ENCODE data around the gene PFKFB3.
"Not testable (repeated sequence)": the region's sequence is repeated elsewhere in the genome, so short reads cannot be mapped to it uniquely, and the experiment has no call there.

Gene PFKFB3

DNA sequence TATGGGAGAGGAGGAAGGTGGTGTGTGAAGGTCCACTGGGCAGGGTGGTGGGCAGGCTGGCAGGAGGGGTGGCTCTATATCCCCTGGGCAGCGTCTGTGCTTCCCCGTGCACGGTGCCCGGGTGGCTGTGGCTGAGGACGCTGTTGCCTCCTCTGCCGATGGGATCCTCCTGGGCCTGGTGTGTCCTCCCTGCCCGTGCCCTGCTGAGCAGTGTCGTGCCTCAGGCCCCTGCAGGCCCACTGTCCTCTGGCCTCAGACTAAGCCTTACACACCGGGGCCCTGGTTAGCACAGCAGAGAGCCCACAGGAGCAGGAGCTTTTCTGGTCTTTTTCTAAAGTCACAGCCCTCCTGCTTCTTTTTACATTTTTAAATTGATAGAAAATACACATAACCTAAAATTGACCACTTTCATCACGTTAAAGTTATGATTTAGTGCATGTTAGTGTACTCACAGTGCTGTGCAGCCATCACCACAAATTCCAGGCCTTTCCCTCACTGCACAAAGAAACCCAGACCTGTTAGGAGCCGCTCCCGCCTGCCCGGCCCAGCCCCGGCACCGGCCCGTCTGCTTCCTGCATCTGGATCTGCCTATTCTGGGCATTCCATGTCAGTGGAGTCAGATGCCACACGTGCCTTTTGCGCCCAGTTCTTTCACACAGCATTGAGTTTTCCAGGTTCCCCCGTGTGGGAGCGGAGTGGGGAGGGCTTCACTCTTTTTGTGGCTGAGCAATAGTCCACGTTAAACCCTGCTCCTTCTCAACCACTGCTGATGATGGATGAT lies 19.4 kb downstream of the PFKFB3 start:
- no peak for DNase-seq

DNA sequence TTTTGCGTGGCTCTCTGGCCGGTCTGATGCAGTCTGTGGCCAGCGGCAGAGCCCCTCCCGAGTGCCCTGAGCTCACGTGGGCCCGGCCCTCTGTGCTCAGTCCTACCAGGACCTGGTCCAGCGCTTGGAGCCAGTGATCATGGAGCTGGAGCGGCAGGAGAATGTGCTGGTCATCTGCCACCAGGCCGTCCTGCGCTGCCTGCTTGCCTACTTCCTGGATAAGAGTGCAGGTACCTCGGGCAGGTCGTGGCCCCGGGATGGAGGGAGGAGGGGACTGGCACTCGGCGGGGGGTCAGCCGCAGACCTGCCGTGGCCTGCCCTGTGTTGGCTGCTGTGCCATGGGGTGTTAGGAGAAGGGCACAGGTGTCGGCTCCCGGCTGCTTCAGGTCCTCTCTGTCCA lies 20.0 kb downstream of the PFKFB3 start:
- DNase-seq = no peak

DNA sequence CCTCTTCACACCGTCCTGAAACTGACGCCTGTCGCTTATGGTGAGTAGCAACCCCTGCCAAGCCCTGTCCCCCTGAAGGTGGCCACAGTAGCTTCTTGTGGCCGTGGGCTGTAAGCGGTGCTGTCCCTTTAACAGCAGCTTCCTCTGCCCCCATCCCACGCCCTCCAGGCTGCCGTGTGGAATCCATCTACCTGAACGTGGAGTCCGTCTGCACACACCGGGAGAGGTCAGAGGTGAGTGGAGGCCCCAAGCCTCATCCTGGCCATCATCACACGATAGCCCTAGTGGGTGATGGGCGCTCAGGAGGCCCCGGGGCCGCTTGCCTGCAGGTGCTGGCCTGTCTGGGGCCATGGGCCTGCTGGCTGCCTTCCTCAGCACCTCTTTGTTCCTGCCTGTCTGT lies 21.2 kb downstream of the PFKFB3 start:
- DNase-seq = no peak

DNA sequence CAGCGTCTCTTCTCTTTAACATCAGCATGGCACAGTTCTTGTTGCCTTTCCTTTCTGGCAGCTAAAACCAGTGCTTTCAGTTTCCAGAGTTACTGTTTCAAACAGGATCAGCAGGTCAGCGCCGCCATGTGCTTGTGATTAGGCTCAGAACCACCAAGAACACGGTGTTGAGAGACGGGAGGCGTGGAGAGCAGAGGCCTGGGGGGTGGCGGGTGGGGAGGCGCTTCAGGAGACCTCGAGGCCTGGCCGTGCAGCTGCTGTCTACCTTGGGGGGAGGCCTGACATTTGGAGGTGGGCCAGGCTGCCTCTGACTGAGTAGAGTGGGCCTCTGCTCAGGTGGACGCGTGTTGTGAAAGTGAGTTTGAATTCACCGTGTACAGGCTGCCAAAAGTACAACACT lies 22.0 kb downstream of the PFKFB3 start:
- DNase-seq = no peak

DNA sequence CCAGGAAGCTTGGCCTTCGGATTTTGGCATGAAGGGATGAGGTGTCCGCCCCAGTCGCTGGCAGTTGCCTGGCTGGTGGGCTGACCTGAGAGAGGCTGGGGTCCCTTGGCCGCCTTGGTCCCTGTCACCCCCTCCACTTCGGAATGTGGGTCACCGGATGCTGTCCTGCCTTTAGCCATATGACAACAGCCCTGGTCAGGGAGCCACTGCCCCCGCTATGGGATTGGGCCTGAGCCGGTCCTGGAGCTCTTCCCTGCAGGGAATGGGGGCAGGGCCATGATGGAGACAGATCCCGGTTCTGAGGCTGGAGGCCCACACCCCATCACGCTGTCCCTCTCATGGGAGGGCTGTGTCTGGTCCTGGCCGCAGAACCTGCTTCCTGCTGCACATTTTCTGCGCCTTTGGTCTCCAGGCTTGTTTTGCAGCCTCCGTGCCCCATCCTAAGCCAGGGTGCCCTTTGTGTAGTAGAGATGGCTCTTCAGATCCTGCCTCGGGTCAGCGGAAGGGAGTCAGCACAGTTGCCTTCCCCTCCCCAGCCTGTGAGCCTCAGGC lies 22.6 kb downstream of the PFKFB3 start:
- DNase-seq = no peak

DNA sequence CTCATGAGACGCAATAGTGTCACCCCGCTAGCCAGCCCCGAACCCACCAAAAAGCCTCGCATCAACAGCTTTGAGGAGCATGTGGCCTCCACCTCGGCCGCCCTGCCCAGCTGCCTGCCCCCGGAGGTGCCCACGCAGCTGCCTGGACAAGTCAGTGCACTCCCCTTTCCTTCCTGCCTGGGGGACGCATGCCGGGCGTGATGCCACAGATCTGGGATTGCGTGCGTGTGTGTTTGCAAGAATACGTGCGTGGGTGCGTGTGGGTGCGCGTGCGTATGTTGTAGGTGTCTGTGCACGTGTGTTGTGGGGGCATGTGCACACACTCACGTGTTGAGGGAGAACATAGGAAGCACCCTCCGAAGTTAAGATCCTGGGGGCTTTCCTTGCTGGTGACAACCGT lies 23.5 kb downstream of the PFKFB3 start:
- no peak for DNase-seq

DNA sequence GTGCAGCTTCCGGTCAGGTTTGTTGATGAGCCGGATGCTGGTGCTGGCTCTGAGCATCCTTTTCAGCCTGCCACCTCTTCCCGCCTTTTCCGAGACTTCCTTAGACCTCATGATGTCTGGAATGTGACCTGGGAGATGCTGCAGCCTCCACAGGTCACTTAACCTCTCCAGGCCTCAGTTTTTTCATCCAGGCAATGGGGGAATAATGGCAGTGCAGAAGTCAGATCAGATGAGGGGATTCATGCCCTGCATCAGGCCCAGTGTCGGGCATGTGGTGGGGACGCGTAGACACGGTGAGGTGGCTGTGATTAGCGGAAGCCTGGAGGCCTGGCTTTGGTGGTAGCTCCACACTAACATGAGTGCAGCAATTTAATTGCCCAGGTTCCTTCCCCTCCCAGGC lies 24.6 kb downstream of the PFKFB3 start:
- DNase-seq = no peak

DNA sequence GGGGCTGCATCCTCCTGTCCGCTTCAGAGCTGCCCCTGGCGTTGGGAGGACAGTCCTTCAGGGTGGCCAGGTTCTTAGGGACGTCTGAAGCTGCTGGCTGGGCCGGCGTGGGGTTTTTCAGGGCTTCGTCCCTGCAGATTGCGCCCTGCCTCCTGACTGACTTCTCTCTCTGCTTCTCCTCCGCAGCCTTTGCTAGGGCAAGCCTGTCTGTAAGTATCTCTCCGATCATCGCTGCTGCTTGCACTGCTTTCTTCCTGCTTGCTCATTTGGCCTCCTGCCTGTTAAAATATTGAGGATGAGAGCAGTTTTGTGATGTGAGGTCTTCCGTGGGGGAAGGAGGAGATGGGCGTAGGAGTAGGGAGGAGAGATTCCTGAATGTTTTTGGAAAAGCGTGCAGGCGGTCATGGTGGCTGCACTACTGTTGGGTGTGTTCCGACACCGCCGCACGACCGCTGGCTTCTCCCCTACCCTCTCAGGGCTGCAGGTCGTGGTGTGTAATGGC lies 25.3 kb downstream of the PFKFB3 start:
- no peak for DNase-seq

DNA sequence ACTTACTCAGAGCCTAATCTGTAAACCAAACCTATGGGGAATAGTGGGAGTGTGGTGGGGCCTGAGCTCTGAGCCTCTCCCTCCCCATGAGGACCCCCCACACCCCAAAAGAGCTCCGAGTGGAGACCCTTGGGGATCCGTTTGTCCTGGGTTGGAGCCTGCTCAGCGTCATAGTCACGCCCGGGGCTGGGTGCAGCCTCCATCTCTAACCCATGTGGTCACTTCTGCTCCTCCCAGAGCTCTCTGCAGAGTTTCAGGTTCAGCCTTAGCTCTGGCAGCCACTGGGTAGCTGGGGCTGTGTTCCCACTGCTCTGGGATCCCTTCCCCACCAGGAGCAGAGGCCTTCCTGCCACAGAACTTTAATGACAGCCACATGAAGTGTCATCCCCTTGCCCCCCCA lies 25.9 kb downstream of the PFKFB3 start:
- no peak for DNase-seq

DNA sequence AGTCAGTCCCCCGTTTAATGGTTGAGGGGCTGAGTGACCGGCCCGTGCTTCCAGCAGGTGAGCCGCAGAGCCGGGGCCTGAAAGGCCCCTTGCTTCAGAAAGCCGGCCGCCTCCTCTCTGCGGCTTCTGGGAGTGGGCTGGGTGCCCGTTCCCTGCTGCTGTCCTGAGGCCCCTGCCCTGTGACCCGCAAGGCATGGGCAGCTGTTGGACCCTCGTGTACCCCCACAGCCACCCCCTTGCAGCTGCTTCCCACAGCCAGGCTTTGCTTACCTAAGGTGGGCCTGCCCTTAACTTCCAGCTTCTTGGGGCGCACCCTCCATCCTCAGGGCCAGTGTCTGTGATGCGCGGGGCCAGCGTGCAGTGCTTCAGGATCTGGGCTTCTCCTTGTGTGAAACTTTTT lies 26.6 kb downstream of the PFKFB3 start:
- DNase-seq = no peak

DNA sequence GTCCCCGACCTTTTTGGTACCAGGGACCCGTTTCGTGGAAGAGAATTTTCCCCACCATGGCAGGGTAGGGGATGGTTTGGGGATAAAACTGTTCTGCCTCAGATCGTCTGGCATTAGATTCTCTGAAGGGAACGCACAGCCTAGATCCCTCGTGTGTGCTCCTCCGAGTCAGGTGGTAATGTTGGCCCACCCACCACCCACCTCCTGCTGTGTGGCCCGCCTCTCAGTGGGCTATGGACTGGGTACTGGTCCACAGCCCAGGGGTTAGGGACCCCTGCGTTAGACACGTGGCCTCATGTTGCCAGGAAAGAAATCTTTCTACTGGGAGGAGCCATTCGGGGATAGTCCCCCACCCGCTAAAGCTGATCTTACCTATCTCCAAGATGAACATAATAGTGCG lies 27.0 kb downstream of the PFKFB3 start:
- no peak for DNase-seq

DNA sequence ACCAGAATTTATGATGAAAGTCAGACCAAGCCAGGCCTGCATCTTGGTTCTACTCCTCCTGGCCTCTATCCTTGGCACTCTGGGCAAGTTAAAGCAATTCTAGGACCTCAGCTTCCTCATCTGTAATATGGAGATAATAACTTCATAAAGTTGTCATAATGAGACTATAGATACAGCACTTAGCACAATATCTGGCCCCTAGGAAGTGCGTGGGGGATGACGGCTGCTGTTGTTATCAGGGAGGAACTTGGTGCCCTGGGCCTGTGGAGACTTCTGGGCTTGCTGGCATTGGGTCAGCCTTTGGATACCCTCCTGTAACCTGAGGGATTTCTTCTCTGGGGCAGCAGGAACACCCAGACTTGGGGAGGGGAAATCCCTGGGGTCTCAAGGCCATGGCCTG lies 27.6 kb downstream of the PFKFB3 start:
- no peak for DNase-seq

DNA sequence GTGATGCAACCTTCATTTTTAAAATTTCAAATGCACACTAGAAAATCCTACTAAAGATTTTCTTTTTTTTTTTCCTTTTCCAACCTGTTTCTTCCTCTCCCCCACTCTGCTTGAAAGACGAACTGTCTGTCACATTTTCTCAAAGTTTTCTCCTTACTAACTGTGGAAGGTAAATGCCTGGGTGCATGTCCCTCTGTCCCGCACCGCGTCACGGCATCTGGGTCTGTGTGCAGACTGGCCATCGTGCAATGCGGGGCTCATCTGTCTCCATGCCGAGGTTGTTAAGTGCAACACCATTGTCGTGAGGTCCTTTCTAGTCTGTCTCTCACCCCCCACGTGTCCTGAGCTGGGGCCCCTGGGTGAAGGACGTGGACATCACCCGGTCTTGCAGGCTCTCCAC lies 28.4 kb downstream of the PFKFB3 start:
- no peak for DNase-seq

DNA sequence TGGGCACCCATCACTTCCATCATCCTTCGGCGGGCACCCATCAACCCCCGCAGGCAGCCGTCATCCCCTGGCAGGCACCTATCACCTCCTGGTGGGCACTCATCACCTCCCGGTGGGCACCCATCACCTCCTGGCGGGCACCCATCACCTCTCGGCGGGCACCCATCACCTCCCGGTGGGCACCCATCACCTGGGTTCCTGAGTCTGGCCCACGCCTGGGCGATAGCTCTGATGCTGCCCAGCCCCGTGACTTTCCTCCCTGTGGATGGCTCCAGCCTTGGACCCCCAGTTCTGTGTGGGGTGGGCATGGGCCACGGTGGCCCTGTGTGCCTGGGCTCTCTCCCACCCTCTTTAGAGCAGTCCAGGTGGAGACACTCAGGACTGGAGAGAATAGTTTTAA lies 29.0 kb downstream of the PFKFB3 start:
- no peak for DNase-seq

DNA sequence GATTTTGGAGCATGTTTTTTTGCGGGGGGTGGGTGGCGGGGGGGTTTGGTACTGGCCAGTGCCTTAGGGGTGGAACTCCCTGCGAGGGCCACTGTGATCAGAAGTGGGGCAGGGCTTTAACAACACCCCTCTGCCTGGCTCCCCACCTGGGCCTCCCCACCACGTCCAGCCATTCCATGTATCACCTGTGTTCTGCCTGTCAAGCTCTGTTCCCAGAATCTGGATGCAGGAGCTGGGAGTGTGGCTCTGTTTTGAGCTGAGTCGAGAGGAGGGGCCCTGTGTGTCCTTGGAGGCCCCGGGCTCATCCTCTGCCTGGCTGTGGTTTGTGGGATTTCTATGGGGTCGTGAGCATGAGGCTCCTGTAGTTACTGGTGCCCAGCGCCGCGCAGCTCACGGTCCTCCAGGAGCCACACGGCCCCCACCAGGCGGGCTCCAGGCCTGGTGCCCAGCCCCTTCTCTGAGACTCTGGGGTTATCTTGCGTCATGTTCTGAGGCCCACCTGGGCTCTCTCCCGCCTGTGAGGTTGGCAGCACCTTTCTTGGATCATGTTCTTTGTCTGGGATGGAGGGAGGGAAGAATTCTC lies 29.6 kb downstream of the PFKFB3 start:
- DNase-seq = no peak

DNA sequence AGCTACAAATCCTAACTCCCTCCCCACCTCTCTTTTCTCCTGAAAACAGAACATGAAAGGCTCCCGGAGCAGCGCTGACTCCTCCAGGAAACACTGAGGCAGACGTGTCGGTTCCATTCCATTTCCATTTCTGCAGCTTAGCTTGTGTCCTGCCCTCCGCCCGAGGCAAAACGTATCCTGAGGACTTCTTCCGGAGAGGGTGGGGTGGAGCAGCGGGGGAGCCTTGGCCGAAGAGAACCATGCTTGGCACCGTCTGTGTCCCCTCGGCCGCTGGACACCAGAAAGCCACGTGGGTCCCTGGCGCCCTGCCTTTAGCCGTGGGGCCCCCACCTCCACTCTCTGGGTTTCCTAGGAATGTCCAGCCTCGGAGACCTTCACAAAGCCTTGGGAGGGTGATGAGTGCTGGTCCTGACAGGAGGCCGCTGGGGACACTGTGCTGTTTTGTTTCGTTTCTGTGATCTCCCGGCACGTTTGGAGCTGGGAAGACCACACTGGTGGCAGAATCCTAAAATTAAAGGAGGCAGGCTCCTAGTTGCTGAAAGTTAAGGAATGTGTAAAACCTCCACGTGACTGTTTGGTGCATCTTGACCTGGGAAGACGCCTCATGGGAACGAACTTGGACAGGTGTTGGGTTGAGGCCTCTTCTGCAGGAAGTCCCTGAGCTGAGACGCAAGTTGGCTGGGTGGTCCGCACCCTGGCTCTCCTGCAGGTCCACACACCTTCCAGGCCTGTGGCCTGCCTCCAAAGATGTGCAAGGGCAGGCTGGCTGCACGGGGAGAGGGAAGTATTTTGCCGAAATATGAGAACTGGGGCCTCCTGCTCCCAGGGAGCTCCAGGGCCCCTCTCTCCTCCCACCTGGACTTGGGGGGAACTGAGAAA lies 30.4 kb downstream of the PFKFB3 start:
- no peak for DNase-seq

DNA sequence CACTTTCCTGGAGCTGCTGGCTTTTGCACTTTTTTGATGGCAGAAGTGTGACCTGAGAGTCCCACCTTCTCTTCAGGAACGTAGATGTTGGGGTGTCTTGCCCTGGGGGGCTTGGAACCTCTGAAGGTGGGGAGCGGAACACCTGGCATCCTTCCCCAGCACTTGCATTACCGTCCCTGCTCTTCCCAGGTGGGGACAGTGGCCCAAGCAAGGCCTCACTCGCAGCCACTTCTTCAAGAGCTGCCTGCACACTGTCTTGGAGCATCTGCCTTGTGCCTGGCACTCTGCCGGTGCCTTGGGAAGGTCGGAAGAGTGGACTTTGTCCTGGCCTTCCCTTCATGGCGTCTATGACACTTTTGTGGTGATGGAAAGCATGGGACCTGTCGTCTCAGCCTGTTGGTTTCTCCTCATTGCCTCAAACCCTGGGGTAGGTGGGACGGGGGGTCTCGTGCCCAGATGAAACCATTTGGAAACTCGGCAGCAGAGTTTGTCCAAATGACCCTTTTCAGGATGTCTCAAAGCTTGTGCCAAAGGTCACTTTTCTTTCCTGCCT lies 31.1 kb downstream of the PFKFB3 start:
- DNase-seq = no peak

DNA sequence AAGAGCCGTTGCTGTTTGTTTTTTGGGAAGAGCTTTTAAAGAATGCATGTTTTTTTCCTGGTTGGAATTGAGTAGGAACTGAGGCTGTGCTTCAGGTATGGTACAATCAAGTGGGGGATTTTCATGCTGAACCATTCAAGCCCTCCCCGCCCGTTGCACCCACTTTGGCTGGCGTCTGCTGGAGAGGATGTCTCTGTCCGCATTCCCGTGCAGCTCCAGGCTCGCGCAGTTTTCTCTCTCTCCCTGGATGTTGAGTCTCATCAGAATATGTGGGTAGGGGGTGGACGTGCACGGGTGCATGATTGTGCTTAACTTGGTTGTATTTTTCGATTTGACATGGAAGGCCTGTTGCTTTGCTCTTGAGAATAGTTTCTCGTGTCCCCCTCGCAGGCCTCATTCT lies 31.6 kb downstream of the PFKFB3 start:
- no peak for DNase-seq

DNA sequence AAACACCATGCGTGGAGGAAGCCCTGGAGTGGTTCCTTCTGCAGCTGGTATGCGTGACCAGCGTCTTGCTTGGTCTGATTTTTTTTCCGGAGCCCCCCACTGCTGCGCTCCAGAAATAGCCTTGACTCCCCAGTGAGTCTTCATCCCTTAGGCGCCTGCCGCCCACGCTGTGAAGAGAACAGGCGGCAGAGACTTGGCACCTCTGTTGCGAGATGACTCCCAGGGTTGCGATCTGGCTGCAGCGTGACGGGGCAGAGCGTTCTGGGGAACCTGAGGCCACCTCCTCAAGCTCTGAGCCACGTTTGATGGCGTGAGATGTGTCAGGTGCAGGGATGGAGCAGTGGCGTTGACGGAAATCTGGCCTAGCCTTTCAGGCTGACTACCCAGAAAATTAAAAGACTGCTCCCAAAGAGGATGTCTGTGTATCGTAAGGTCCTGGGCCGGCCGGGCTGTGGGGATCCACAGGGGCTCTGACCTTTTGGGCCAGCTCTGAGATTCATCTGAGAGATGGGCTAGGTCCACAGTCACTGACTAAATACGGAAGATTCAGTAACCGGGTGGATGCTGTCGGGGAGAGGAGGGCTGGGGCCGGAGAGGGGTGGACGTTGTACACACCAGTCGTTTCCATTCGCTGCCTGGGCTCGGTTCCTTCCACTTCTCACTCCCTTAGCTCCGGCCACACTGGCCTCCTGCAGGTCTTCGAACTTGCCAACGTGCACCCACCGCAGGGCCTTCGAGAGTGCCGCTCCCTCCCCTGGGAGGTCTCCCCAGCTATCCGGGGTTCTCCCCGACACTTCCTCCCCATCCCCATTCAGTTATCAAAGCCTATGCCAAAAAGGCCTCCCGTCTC lies 33.8 kb downstream of the PFKFB3 start:
- no peak for DNase-seq

DNA sequence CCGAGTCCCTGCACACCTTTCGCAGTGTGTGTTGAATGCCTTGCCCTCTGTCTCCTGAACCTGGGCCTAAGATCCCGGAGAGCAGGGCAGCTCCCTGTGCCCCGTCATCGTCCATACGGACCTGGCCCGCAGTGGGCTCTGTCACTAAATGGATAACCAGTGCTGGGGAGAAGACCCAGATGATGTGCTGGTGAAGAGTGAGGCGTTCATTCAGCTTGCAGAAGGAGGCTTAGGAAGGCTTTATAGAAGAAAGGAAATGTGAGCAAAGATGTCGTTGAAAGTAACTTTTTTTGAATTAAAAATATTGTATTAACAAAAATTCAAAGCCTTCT lies 34.4 kb downstream of the PFKFB3 start:
- DNase-seq = no peak

DNA sequence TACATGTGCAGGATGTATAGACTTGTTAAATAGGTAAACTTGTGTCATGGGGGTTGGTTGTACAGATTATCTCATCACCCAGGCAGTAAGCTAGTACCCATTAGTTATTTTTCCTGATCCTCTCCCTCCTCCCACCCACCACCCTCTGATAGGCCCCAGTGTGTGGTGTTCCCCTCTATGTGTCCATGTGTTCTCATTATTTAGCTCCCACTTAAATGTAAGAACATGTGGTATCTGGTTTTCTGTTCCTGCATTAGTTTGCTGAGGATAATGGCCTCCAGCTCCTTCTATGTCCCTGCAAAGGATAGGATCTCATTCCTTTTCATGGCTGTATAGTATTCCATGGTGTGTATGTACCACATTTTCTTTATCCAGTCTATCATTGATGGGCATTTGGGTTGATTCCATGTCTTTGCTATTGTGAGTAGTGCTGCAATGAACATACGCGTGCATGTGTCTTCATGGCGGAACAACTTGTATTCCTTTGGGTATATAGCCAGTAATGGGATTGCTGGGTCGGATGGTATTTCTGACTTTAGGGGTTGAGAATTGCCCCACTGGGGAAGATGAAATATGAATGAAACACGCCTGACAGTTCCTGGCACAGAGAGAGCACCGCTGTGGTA lies 36.0 kb downstream of the PFKFB3 start:
- DNase-seq = not testable (repeated sequence)
